ENCODE results near the gene FAM193A. TPM values are rescaled to one million over a fixed set of nuclear protein-coding genes. Genes with fewer than 3 reads are reported as not detected.

FAM193A gene
- polyA plus RNA-seq, 1 donor (not counting 4 experiments of a cell fraction or from before 2014, with no cell fraction given): 3.6 TPM

- Histone ChIP-seq H3K79me2 (ENCODE audit: control insufficient read depth, insufficient read depth, low read length) (peaks cover 2% of the 10 kb centered on the region), H3K27me3 (ENCODE audit: control insufficient read depth, extremely low read depth, insufficient read depth, low read length) (no peaks in the 10 kb centered on the region), H3K9ac (ENCODE audit: control insufficient read depth, extremely low read depth, insufficient read depth, low read length) (no peak overlapping the region), H3K9me1 (ENCODE audit: control insufficient read depth, extremely low read depth, insufficient read depth, low read length) (no peaks in the 10 kb centered on the region), H2AFZ (ENCODE audit: control insufficient read depth, low read length) (no peak overlapping the region), H3K27ac (ENCODE audit: control insufficient read depth, insufficient read depth, low read length) (no peak overlapping the region), H4K20me1 (ENCODE audit: control insufficient read depth, extremely low read depth, insufficient read depth, low read length) (peaks cover 2% of the 10 kb centered on the region), H3K4me2 (ENCODE audit: control insufficient read depth, extremely low read depth, insufficient read depth, low read depth, low read length) (no peak overlapping the region), H3K4me1 (ENCODE audit: control insufficient read depth, extremely low read depth, insufficient read depth, low read length) (peaks cover 10% of the 10 kb centered on the region), H3K9me3 (ENCODE audit: control insufficient read depth, low read depth, low read length) (no peaks in the 10 kb centered on the region), H3K4me3 (ENCODE audit: control insufficient read depth in 2 of 3, extremely low read depth in 1 of 3, insufficient read depth in 2 of 3, low read depth in 1 of 3, low read length in 3 of 3) (no peak overlapping the region), H3K36me3 (ENCODE audit: control insufficient read depth in 2 of 2, extremely low read depth in 1 of 2, insufficient read depth in 2 of 2, low read length in 2 of 2) (peaks cover 13 to 14% of the 10 kb centered on the region in 2 experiments)
- FAIRE-seq: no peak
- TF ChIP-seq CTCF (optimal IDR thresholded peaks at IDR 0.05 in 1 of 3, IDR thresholded peaks at IDR 0.05 in 1 of 3, conservative IDR thresholded peaks at IDR 0.05 in 1 of 3; ENCODE audit: extremely low read depth in 1 of 3, insufficient read depth in 2 of 3, low read length in 3 of 3) (no peak), EZH2 (IDR thresholded peaks at IDR 0.05; ENCODE audit: low read length) (no peak)
- DNase-seq (ENCODE audit: low read depth, low spot score): no peak
- dilution Hi-C loops (cut with MboI; ENCODE audit: extremely low pct_ligation_motif_present, low sequenced_read_pairs): no loop called here
These were observed 179.0 kb downstream of the FAM193A start for GRCh38 chr4:2715426-2715825.

GRCh38 chr4:2716236-2716635 lies 179.8 kb downstream of the FAM193A start:
- Histone ChIP-seq H3K9me3 (ENCODE audit: control insufficient read depth, low read depth, low read length) (no peaks in the 10 kb centered on the region), H3K27ac (ENCODE audit: control insufficient read depth, insufficient read depth, low read length) (no peak overlapping the region), H3K4me3 (ENCODE audit: control insufficient read depth in 2 of 3, extremely low read depth in 1 of 3, insufficient read depth in 2 of 3, low read depth in 1 of 3, low read length in 3 of 3) (no peak overlapping the region), H3K79me2 (ENCODE audit: control insufficient read depth, insufficient read depth, low read length) (peaks cover 2% of the 10 kb centered on the region), H3K9ac (ENCODE audit: control insufficient read depth, extremely low read depth, insufficient read depth, low read length) (no peak overlapping the region), H3K27me3 (ENCODE audit: control insufficient read depth, extremely low read depth, insufficient read depth, low read length) (no peaks in the 10 kb centered on the region), H4K20me1 (ENCODE audit: control insufficient read depth, extremely low read depth, insufficient read depth, low read length) (peaks cover 2% of the 10 kb centered on the region), H3K9me1 (ENCODE audit: control insufficient read depth, extremely low read depth, insufficient read depth, low read length) (no peaks in the 10 kb centered on the region), H2AFZ (ENCODE audit: control insufficient read depth, low read length) (no peak overlapping the region), H3K4me2 (ENCODE audit: control insufficient read depth, extremely low read depth, insufficient read depth, low read depth, low read length) (no peak overlapping the region), H3K36me3 (ENCODE audit: control insufficient read depth in 2 of 2, extremely low read depth in 1 of 2, insufficient read depth in 2 of 2, low read length in 2 of 2) (peaks cover 13 to 15% of the 10 kb centered on the region in 2 experiments), H3K4me1 (ENCODE audit: control insufficient read depth, extremely low read depth, insufficient read depth, low read length) (peaks cover 10% of the 10 kb centered on the region)
- dilution Hi-C loops (cut with MboI; ENCODE audit: extremely low pct_ligation_motif_present, low sequenced_read_pairs): no loop called here
- TF ChIP-seq EZH2 (IDR thresholded peaks at IDR 0.05; ENCODE audit: low read length) (no peak), CTCF (optimal IDR thresholded peaks at IDR 0.05 in 1 of 3, IDR thresholded peaks at IDR 0.05 in 1 of 3, conservative IDR thresholded peaks at IDR 0.05 in 1 of 3; ENCODE audit: extremely low read depth in 1 of 3, insufficient read depth in 2 of 3, low read length in 3 of 3) (no peak)
- no peak for FAIRE-seq
- DNase-seq (ENCODE audit: low read depth, low spot score): no peak
